Testis (tissue), 3 donors: ENCODE data around the gene RHOU. TPM values are rescaled to one million over a fixed set of nuclear protein-coding genes. Genes with fewer than 3 reads are reported as not detected.

Experiments
- DNase-seq: peaks from one replicate; pipeline ENCODE4 v3.0.0-alpha.2; 2019
- H3K27ac ChIP-seq, 2 donors: fragments of 200-600 bp; sonication (generic); one replicate each; pipeline ENCODE4 v1.5.1; 2019
- H3K27me3 ChIP-seq: fragments of 200-600 bp; sonication (generic); one replicate; pipeline ENCODE4 v1.5.1; 2019
- H3K36me3 ChIP-seq: fragments of 200-600 bp; sonication (generic); one replicate; pipeline ENCODE4 v1.5.1; 2017; ENCODE audit warnings: low read depth; ENCODE audit errors: missing control alignments
- H3K4me1 ChIP-seq: fragments of 200-600 bp; sonication (generic); one replicate; pipeline ENCODE4 v1.5.1; 2019
- H3K4me3 ChIP-seq, 2 donors: fragments of 200-600 bp; sonication (generic); one replicate each; pipeline ENCODE4 v1.5.1; 2017 to 2019
- H3K9me3 ChIP-seq: fragments of 200-600 bp; sonication (generic); one replicate; pipeline ENCODE4 v1.5.1; 2017
- POLR2A ChIP-seq: fragments of 450-650 bp; IDR thresholded peaks from one replicate; pipeline ENCODE4 v1.6.1; 2017; ENCODE audit warnings: antibody characterized with exemption, mild to moderate bottlenecking, moderate library complexity
- WGBS, 2 donors: methylation state at CpG; one replicate each; pipeline ENCODE4 v1.1.5; 2018; 5-methylcytosine and 5-hydroxymethylcytosine counted together
- intact Hi-C: fragments of 100-400 bp; cut with DNase I; formaldehyde crosslinking; loops from one replicate; pipeline ENCODE4 v1.15.1; 2023; ENCODE audit warnings: low total_unique reads
- polyA plus RNA-seq: library from polyadenylated mRNA; stranded (reverse); fragments of 350-450 nt; fragmentation: Illumina TruSeq; extraction: RNeasy Lipid Tissue Mini Kit (QIAGEN cat#74804); gene quantifications from one replicate; pipeline ENCODE4 v1.2.3, GENCODE V29; 2014; ENCODE audit warnings: low read depth, low replicate concordance; ENCODE audit not compliant: insufficient read depth
- total RNA-seq, 2 donors: library from RNA; depleted of rRNA; stranded (reverse); fragments of >200 nt; gene quantifications; one replicate each; pipeline ENCODE4 v1.2.3, GENCODE V29; 2016
- TF ChIP-seq, protein P1 (sequence below), 3 experiments: fragments of 450-650 bp in 2 of 3; fragments of 200-600 bp in 1 of 3; sonication (generic) in 1 of 3; IDR thresholded peaks; one replicate each; pipeline ENCODE4 v1.5.1; 2016 to 2019; ENCODE audit warnings: antibody characterized with exemption in 3 of 3, mild to moderate bottlenecking in 2 of 3, moderate library complexity in 1 of 3

Gene RHOU
- total and polyA plus RNA-seq, 3 donors from 2014 or later = 31.0 to 33.6 (median 32.6) TPM

DNA sequence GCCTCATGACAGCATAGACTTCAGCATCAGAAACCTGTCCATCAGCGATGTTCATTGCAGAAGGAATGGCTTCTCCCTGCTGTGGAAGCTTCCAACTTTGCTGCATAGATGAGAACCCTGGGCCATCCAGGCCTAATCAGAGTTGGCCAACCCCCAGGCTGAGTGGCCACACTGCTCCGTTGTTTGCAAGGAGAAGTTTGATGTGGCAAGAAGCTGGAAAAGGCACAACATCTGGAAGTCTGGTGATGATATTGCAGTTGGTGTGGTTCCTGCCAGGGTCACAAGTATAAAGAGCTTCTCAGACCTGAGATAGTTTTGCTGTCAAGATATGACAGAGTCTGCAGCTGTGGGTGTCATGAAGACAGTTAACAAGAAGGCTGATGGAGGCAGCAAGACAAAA lies 41.2 kb downstream of the RHOU start:
- Histone ChIP-seq H3K27ac (no peak overlapping the region), H3K4me1 (no peaks in the 10 kb centered on the region), H3K36me3 (no peaks in the 10 kb centered on the region), H3K27me3 (no peaks in the 10 kb centered on the region), H3K4me3 (no peak overlapping the region), H3K9me3 (no peaks in the 10 kb centered on the region)
- TF ChIP-seq, protein P1, sequence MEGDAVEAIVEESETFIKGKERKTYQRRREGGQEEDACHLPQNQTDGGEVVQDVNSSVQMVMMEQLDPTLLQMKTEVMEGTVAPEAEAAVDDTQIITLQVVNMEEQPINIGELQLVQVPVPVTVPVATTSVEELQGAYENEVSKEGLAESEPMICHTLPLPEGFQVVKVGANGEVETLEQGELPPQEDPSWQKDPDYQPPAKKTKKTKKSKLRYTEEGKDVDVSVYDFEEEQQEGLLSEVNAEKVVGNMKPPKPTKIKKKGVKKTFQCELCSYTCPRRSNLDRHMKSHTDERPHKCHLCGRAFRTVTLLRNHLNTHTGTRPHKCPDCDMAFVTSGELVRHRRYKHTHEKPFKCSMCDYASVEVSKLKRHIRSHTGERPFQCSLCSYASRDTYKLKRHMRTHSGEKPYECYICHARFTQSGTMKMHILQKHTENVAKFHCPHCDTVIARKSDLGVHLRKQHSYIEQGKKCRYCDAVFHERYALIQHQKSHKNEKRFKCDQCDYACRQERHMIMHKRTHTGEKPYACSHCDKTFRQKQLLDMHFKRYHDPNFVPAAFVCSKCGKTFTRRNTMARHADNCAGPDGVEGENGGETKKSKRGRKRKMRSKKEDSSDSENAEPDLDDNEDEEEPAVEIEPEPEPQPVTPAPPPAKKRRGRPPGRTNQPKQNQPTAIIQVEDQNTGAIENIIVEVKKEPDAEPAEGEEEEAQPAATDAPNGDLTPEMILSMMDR (IDR thresholded peaks at IDR 0.05) = no peak
- TF ChIP-seq POLR2A = no peak
- intact Hi-C loops = no loop called here
- WGBS, 2 donors = 94 to 96% methylated on average over 2 of the region's 2 CpGs
- no peak for DNase-seq

DNA sequence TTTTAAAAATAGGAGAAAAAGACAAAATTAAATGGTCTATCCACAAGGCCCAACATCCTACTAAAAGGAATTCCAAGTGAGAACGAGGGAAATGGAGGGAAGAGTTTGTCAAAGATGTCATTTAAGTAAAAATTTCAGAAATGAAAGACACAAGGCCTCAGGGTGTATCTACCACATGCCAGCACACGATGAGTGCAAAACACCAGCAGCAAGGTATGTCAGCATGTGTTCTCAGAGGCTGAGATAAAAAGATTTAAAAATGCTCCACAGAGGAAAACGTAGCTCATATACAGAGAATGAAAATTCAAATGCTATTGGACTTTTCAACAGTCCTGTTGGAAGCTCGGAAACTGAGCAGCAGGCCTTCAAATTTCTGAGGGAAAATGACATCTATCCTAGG lies 42.0 kb downstream of the RHOU start:
- Histone ChIP-seq H3K4me1 (no peaks in the 10 kb centered on the region), H3K27ac (no peak overlapping the region), H3K9me3 (no peaks in the 10 kb centered on the region), H3K27me3 (no peaks in the 10 kb centered on the region), H3K4me3 (no peak overlapping the region), H3K36me3 (no peaks in the 10 kb centered on the region)
- intact Hi-C loops = no loop called here
- TF ChIP-seq, protein P1 (IDR thresholded peaks at IDR 0.05) = no peak
- TF ChIP-seq POLR2A = no peak
- DNase-seq = no peak
- WGBS, 2 donors = 86% methylated on average over 4 of the region's 4 CpGs

DNA sequence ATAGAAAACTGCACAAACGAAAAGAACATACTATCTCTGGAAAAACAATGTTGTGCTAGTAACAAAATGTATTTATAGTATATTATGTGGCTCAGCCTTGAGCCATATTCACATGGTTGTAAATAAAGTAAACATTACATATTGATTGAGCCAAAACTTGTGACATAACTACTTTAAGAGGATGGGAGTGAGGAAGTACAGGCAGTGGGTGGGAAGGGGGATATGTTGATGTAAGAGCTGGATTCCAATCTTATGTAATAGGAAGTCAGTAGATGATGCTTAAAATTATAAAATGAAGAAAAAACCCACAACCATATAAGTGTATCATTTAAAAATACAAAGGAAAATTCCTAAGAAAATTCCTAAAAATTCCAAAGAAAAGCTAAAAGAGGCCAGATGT lies 42.7 kb downstream of the RHOU start:
- no peak overlapping the region for H3K27ac ChIP-seq
- DNase-seq = no peak
- H3K4me1 ChIP-seq = no peaks in the 10 kb centered on the region
- 65 to 84% methylated on average over 1 of the region's 1 CpG for WGBS, 2 donors
- no peak overlapping the region for H3K4me3 ChIP-seq
- no peak for TF ChIP-seq POLR2A
- TF ChIP-seq, protein P1 (IDR thresholded peaks at IDR 0.05) = no peak
- intact Hi-C loops = no loop called here
- no peaks in the 10 kb centered on the region for H3K27me3 ChIP-seq
- no peaks in the 10 kb centered on the region for H3K9me3 ChIP-seq
- H3K36me3 ChIP-seq = no peaks in the 10 kb centered on the region

DNA sequence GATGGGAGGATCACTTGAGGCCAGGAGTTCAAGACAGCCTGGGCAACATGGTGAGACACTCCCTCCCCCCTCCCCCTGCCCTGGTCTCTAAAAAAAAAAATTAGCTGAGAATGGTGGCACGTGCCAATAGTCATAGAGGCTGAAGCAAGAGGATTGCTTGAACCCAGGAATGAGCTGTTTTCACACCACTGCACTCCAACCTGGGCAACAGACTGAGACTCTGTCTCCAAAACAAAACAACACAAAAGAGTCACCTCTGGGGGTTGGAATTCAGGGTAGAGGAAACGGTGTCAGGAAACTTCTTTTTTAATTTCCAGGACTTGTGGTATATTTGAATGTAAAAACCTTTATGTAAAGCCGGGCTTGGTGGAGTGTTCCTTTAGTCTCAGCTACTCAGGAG lies 43.2 kb downstream of the RHOU start:
- no peaks in the 10 kb centered on the region for H3K9me3 ChIP-seq
- 88 to 97% methylated on average over 3 of the region's 3 CpGs for WGBS, 2 donors
- no peak for DNase-seq
- no peaks in the 10 kb centered on the region for H3K4me1 ChIP-seq
- H3K27me3 ChIP-seq = no peaks in the 10 kb centered on the region
- H3K36me3 ChIP-seq = no peaks in the 10 kb centered on the region
- intact Hi-C loops = no loop called here
- H3K27ac ChIP-seq = no peak overlapping the region
- H3K4me3 ChIP-seq = no peak overlapping the region
- TF ChIP-seq, protein P1 (IDR thresholded peaks at IDR 0.05) = no peak
- no peak for TF ChIP-seq POLR2A

DNA sequence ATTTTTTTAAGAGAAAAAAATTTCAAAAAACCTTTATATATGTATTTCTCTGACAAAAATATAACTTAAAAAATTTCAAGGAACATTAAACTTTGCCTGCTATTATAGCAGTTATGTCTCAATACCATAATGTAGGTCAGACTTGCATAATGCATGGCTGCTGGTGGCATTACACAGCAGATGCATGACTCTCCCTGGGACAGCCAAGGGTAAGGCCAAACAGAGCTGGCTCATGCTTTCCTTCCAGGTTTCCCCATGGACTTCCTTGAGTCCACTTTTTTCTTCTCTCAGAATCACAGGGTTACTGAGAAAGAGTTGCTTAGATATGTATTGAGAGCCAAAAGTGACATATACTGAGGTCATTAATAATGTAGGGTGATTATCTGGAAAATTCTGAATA lies 43.7 kb downstream of the RHOU start:
- no peaks in the 10 kb centered on the region for H3K9me3 ChIP-seq
- no peak overlapping the region for H3K27ac ChIP-seq
- no peak for DNase-seq
- TF ChIP-seq, protein P1 (IDR thresholded peaks at IDR 0.05) = no peak
- TF ChIP-seq POLR2A = no peak
- H3K27me3 ChIP-seq = no peaks in the 10 kb centered on the region
- intact Hi-C loops = no loop called here
- no peak overlapping the region for H3K4me3 ChIP-seq
- no peaks in the 10 kb centered on the region for H3K4me1 ChIP-seq
- H3K36me3 ChIP-seq = no peaks in the 10 kb centered on the region
